Measurements from ENCODE around the gene KCNIP3. TPM values are rescaled to one million over a fixed set of nuclear protein-coding genes. Genes with fewer than 3 reads are reported as not detected.

KCNIP3 gene
- total RNA-seq, 1 experiment from 2014 or later, result not detected

GRCh38 chr2:95301876-95302641, 4.9 kb downstream of the KCNIP3 start:
- Histone ChIP-seq H3K4me1 (no peaks in the 10 kb centered on the region; the same call in 1 of the 2 replicates), H3K4me3 (ENCODE audit: low read depth, low read length) (no peak overlapping the region), H3K27me3 (replicated peaks; ENCODE audit: control insufficient read depth, insufficient read depth, low read length) (no peaks in the 10 kb centered on the region), H3K9me3 (no peaks in the 10 kb centered on the region), H3K36me3 (ENCODE audit: control insufficient read depth, insufficient read depth, low read length) (no peaks in the 10 kb centered on the region)
- no peaks in the 10 kb centered on the region for H3K4me1 Mint-ChIP-seq (ENCODE audit: low read depth, unreplicated experiment)
- ChIA-PET CTCF (interaction anchor here (0.5 kb wide), 1 partner anchor 10 kb away, joined by 3 read pairs; no protein-coding TSS in a partner anchor), POLR2A (no interaction called here)
- TF ChIP-seq CTCF (IDR thresholded peaks at IDR 0.05; ENCODE audit: insufficient read depth in 1 of 2, low read depth in 1 of 2, low read length in 1 of 2, severe bottlenecking in 1 of 2, unreplicated experiment in 1 of 2), result no peak
- H3K9me3 Mint-ChIP-seq (ENCODE audit: unreplicated experiment), result no peaks in the 10 kb centered on the region
- intact Hi-C loops (cut with micrococcal nuclease; ENCODE audit: unreplicated experiment), result no loop called here
- H3K4me3 Mint-ChIP-seq (ENCODE audit: unreplicated experiment), result no peak overlapping the region
- no peak for DNase-seq
- no peak overlapping the region for H3K27ac Mint-ChIP-seq (ENCODE audit: unreplicated experiment)
- H3K36me3 Mint-ChIP-seq (ENCODE audit: insufficient read depth, unreplicated experiment), result no peaks in the 10 kb centered on the region
- peaks cover 10% of the 10 kb centered on the region for H3K27me3 Mint-ChIP-seq (ENCODE audit: insufficient read depth, unreplicated experiment)
- BruUV-seq (replicated peaks), result no TSS peak

GRCh38 chr2:95303191-95303919, 6.2 kb downstream of the KCNIP3 start:
- H3K36me3 Mint-ChIP-seq (ENCODE audit: insufficient read depth, unreplicated experiment), result no peaks in the 10 kb centered on the region
- TF ChIP-seq CTCF (IDR thresholded peaks at IDR 0.05; ENCODE audit: insufficient read depth in 1 of 2, low read depth in 1 of 2, low read length in 1 of 2, severe bottlenecking in 1 of 2, unreplicated experiment in 1 of 2), result no peak
- H3K27ac Mint-ChIP-seq (ENCODE audit: unreplicated experiment), result no peak overlapping the region
- no peak overlapping the region for H3K4me3 Mint-ChIP-seq (ENCODE audit: unreplicated experiment)
- no peaks in the 10 kb centered on the region; the same call in 1 of the 2 replicates for H3K4me1 ChIP-seq
- H3K9me3 Mint-ChIP-seq (ENCODE audit: unreplicated experiment), result no peaks in the 10 kb centered on the region
- no peak for DNase-seq
- CTCF ChIA-PET, result no interaction called here
- H3K36me3 ChIP-seq (ENCODE audit: control insufficient read depth, insufficient read depth, low read length), result no peaks in the 10 kb centered on the region
- H3K9me3 ChIP-seq, result no peaks in the 10 kb centered on the region
- H3K27me3 Mint-ChIP-seq (ENCODE audit: insufficient read depth, unreplicated experiment), result peaks cover 5% of the 10 kb centered on the region
- H3K4me3 ChIP-seq (ENCODE audit: low read depth, low read length), result no peak overlapping the region
- H3K4me1 Mint-ChIP-seq (ENCODE audit: low read depth, unreplicated experiment), result no peaks in the 10 kb centered on the region
- POLR2A ChIA-PET, result no interaction called here
- intact Hi-C loops (cut with micrococcal nuclease; ENCODE audit: unreplicated experiment), result no loop called here
- no peaks in the 10 kb centered on the region; the same call in 1 of the 2 replicates for H3K27me3 ChIP-seq (replicated peaks; ENCODE audit: control insufficient read depth, insufficient read depth, low read length)
- BruUV-seq (replicated peaks), result no TSS peak

DNA sequence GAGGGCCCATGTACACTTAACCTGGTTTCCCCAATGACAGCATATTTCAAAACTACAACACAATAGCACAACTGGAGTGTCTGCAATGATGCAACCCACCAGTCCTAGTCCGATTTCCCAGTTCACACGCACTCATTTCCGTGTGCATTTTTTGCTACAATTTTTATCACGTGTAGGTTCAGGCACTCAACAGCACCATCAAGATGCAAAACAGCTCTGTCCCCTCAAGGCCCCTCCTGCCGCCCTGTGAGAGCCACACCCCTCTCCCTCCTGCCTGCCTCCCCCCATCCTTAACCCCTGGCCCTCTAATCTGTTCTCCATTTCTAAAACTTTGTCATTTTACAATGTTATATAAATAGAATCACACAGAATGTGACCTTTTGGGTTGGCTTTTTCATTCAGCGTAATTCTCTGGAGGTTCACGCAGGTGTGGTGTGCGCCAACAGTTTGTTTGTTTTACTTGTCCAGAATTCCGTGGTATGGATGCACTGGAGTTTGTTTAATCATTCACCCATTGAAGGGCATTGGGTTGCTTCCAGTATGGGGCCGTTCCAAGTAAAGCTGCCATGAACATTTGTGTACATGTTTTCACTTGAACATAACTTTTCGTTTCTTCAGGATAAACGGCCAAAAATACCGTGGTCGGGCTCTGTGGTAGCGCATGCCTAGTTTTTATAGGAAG, 8.4 kb downstream of the KCNIP3 start:
- H3K4me3 ChIP-seq (ENCODE audit: low read depth, low read length), result no peak overlapping the region
- no peaks in the 10 kb centered on the region for H3K4me1 Mint-ChIP-seq (ENCODE audit: low read depth, unreplicated experiment)
- no peak overlapping the region for H3K27ac Mint-ChIP-seq (ENCODE audit: unreplicated experiment)
- peaks cover 5% of the 10 kb centered on the region for H3K27me3 Mint-ChIP-seq (ENCODE audit: insufficient read depth, unreplicated experiment)
- no TSS peak for BruUV-seq (replicated peaks)
- intact Hi-C loops (cut with micrococcal nuclease; ENCODE audit: unreplicated experiment), result no loop called here
- no peaks in the 10 kb centered on the region for H3K36me3 ChIP-seq (ENCODE audit: control insufficient read depth, insufficient read depth, low read length)
- H3K27me3 ChIP-seq (replicated peaks; ENCODE audit: control insufficient read depth, insufficient read depth, low read length), result no peaks in the 10 kb centered on the region; the same call in none of the 2 replicates
- H3K36me3 Mint-ChIP-seq (ENCODE audit: insufficient read depth, unreplicated experiment), result no peaks in the 10 kb centered on the region
- TF ChIP-seq CTCF (IDR thresholded peaks at IDR 0.05; ENCODE audit: insufficient read depth in 1 of 2, low read depth in 1 of 2, low read length in 1 of 2, severe bottlenecking in 1 of 2, unreplicated experiment in 1 of 2), result no peak
- ChIA-PET POLR2A (no interaction called here), CTCF (no interaction called here)
- no peak overlapping the region for H3K4me3 Mint-ChIP-seq (ENCODE audit: unreplicated experiment)
- no peak for DNase-seq
- H3K4me1 ChIP-seq, result no peaks in the 10 kb centered on the region; the same call in 1 of the 2 replicates
- no peaks in the 10 kb centered on the region for H3K9me3 Mint-ChIP-seq (ENCODE audit: unreplicated experiment)
- no peaks in the 10 kb centered on the region for H3K9me3 ChIP-seq

Data from Caco-2 (cell line).